PC-3 (cell line): Measurements from ENCODE around the gene LGMN. TPM values are rescaled to one million over a fixed set of nuclear protein-coding genes. Genes with fewer than 3 reads are reported as not detected.

Experiments used
- ATAC-seq: fragments of 200-7000 bp; cut with Tn5 transposase; 2 replicates; pipeline ENCODE4 v1.9.1; 2020; ENCODE audit warnings: mild to moderate bottlenecking, moderate library complexity
- BruUV-seq: library from RNA; stranded (reverse); fragments of 400-500 nt; replicated peaks from 2 replicates; lab custom pipeline; 2021; lab: Mats Ljungman, UMichigan
- CTCF ChIA-PET: fragments of 300-600 bp; sonication (Branson Sonifier 250); formaldehyde crosslinking; loops from one replicate; lab custom pipeline; 2022; ENCODE audit warnings: antibody characterized with exemption; lab: Charles Lee
- POLR2A ChIA-PET: fragments of 300-600 bp; sonication (Branson Sonifier 250); formaldehyde crosslinking; loops from one replicate; lab custom pipeline; 2022; ENCODE audit warnings: antibody characterized with exemption; ENCODE audit not compliant: unreplicated experiment; lab: Charles Lee
- DNase-seq: peaks from one replicate; pipeline ENCODE4 v3.0.0-alpha.2; 2015
- H2AFZ ChIP-seq: fragments of 300-600 bp; sonication (generic); 2 replicates; pipeline ENCODE4 v1.6.0; 2016; ENCODE audit warnings: antibody characterized with exemption, low read length
- H3F3A ChIP-seq: fragments of 300-600 bp; sonication (generic); one replicate; pipeline ENCODE4 v1.6.0; 2017; ENCODE audit warnings: antibody characterized with exemption, low read length, control low read depth, mild to moderate bottlenecking; ENCODE audit not compliant: unreplicated experiment
- H3K27ac ChIP-seq: fragments of 300-600 bp; sonication (generic); 2 replicates; pipeline ENCODE4 v1.5.1; 2016; ENCODE audit warnings: mild to moderate bottlenecking, low read length
- H3K27me3 ChIP-seq: fragments of 300-600 bp; sonication (generic); 2 replicates; pipeline ENCODE4 v1.6.1; 2016; ENCODE audit warnings: low read length, mixed read lengths
- H3K36me3 ChIP-seq: fragments of 300-600 bp; sonication (generic); 2 replicates; pipeline ENCODE4 v1.6.1; 2016; ENCODE audit warnings: low read depth, mixed run types, low read length, mixed read lengths
- H3K4me1 ChIP-seq: fragments of 300-600 bp; sonication (generic); 2 replicates; pipeline ENCODE4 v1.5.1; 2016; ENCODE audit warnings: low read length; ENCODE audit not compliant: insufficient read depth
- H3K4me2 ChIP-seq: fragments of 300-600 bp; sonication (generic); 2 replicates; pipeline ENCODE4 v1.6.0; 2016; ENCODE audit warnings: low read length
- H3K4me3 ChIP-seq: fragments of 300-600 bp; sonication (generic); 2 replicates; pipeline ENCODE4 v1.5.1; 2016; ENCODE audit warnings: mild to moderate bottlenecking, low read length, mixed read lengths
- H3K79me2 ChIP-seq: fragments of 300-600 bp; sonication (generic); 2 replicates; pipeline ENCODE4 v1.6.1; 2017; ENCODE audit warnings: low read length, mixed read lengths
- H3K9ac ChIP-seq: fragments of 300-600 bp; sonication (generic); 2 replicates; pipeline ENCODE4 v1.6.0; 2016; ENCODE audit warnings: mild to moderate bottlenecking, low read length
- H3K9me2 ChIP-seq: fragments of 300-600 bp; sonication (generic); replicated peaks from 2 replicates; pipeline ENCODE4 v1.6.1; 2016; ENCODE audit warnings: mixed run types, low read length, mixed read lengths
- H3K9me3 ChIP-seq: fragments of 300-600 bp; sonication (generic); 2 replicates; pipeline ENCODE4 v1.6.1; 2016; ENCODE audit warnings: low read length, mixed read lengths
- H4K20me1 ChIP-seq: fragments of 300-600 bp; sonication (generic); 2 replicates; pipeline ENCODE4 v1.6.1; 2016; ENCODE audit warnings: low read length, mixed read lengths
- EZH2 ChIP-seq: fragments of 300-600 bp; sonication (generic); IDR thresholded peaks from one replicate; pipeline ENCODE4 v1.6.1; 2017; ENCODE audit warnings: antibody characterized with exemption, mild to moderate bottlenecking, low read length; ENCODE audit not compliant: unreplicated experiment
- EZH2phosphoT487 ChIP-seq: fragments of 300-600 bp; sonication (generic); IDR thresholded peaks from 2 replicates; pipeline ENCODE4 v1.6.1; 2018; ENCODE audit warnings: mild to moderate bottlenecking, antibody characterized with exemption, low read length, borderline replicate concordance
- intact Hi-C: fragments of 100-400 bp; cut with micrococcal nuclease; formaldehyde crosslinking; loops from 2 replicates; pipeline ENCODE4 v1.9.0; 2023
- total RNA-seq: library from RNA; depleted of rRNA; stranded (reverse); fragments of >200 nt; gene quantifications from 2 replicates; pipeline ENCODE4 v1.2.3, GENCODE V29; 2014
- TF ChIP-seq, protein P1 (sequence below): fragments of 300-600 bp; sonication (generic); conservative IDR thresholded peaks from 2 replicates; pipeline ENCODE4 v1.5.1; 2017; ENCODE audit warnings: antibody characterized with exemption, low read depth, mild to moderate bottlenecking, low read length

LGMN gene
- total RNA-seq, 1 experiment from 2014 or later = 46.8 TPM

DNA sequence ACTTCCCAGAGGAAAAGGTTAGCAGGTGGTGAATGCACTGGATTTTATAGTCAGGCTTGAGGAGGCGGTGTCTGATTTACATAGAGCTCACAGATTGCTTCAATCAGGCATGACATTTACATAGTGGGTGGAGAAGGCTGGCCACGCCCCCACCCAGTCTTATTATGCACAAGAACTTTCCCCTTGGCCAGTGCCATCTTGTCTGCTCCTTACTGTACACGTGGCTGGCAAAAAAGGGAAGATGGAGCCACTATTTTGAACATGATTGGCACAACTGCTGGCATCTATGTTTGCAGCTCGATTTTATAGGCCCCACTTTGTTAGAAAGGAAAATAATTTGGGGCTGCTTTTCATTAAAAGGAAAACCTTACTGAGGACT is 10.9 kb upstream of the LGMN start:
- Histone ChIP-seq H3K4me2 (no peak overlapping the region), H3K27me3 (no peaks in the 10 kb centered on the region), H3K27ac (no peak overlapping the region), H3K4me1 (no peaks in the 10 kb centered on the region), H4K20me1 (no peaks in the 10 kb centered on the region), H2AFZ (no peak overlapping the region), H3K9me2 (no peaks in the 10 kb centered on the region), H3K4me3 (no peak overlapping the region), H3K9me3 (no peaks in the 10 kb centered on the region), H3F3A (no peaks in the 10 kb centered on the region), H3K9ac (no peak overlapping the region), H3K79me2 (no peaks in the 10 kb centered on the region), H3K36me3 (no peaks in the 10 kb centered on the region)
- no TSS peak for BruUV-seq
- ATAC-seq = peak; percentile 48; the same call in 1 of the 2 replicates
- intact Hi-C loops = no loop called here
- no peak for TF ChIP-seq EZH2phosphoT487
- TF ChIP-seq, protein P1, sequence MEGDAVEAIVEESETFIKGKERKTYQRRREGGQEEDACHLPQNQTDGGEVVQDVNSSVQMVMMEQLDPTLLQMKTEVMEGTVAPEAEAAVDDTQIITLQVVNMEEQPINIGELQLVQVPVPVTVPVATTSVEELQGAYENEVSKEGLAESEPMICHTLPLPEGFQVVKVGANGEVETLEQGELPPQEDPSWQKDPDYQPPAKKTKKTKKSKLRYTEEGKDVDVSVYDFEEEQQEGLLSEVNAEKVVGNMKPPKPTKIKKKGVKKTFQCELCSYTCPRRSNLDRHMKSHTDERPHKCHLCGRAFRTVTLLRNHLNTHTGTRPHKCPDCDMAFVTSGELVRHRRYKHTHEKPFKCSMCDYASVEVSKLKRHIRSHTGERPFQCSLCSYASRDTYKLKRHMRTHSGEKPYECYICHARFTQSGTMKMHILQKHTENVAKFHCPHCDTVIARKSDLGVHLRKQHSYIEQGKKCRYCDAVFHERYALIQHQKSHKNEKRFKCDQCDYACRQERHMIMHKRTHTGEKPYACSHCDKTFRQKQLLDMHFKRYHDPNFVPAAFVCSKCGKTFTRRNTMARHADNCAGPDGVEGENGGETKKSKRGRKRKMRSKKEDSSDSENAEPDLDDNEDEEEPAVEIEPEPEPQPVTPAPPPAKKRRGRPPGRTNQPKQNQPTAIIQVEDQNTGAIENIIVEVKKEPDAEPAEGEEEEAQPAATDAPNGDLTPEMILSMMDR = no peak
- TF ChIP-seq EZH2 = no peak
- CTCF ChIA-PET = no interaction called here
- POLR2A ChIA-PET = interaction anchor here (0.6 kb wide), 1 partner anchor 1322 kb away, joined by 3 read pairs; no protein-coding TSS in a partner anchor
- peak; percentile 38 for DNase-seq

DNA sequence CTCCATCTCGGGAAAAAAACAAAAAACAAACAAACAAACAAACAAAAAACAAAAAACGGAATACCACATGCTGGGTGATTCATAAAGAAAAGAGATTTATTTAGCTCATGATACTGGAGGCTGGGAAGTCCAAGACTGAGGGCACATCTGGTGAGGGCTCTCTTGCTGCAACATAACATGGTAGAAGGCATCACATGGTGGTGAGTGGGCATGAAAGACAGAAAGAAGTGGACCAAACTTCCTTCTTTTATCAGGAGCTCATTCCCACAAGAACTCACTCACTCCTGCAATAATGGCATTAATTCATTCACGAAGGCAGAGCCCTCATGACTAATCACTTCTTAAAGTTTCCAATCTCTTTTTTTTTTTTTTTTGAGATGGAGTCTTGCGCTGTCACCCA is 8.0 kb upstream of the LGMN start:
- intact Hi-C loops = no loop called here
- Histone ChIP-seq H4K20me1 (no peaks in the 10 kb centered on the region), H3K4me2 (no peak overlapping the region), H3K27ac (no peak overlapping the region), H3F3A (no peaks in the 10 kb centered on the region), H3K9ac (no peak overlapping the region), H3K4me1 (no peaks in the 10 kb centered on the region), H3K9me2 (no peaks in the 10 kb centered on the region), H3K36me3 (no peaks in the 10 kb centered on the region), H3K4me3 (no peak overlapping the region), H2AFZ (no peak overlapping the region), H3K9me3 (no peaks in the 10 kb centered on the region), H3K27me3 (no peaks in the 10 kb centered on the region), H3K79me2 (no peaks in the 10 kb centered on the region)
- TF ChIP-seq EZH2 = no peak
- TF ChIP-seq EZH2phosphoT487 = no peak
- TF ChIP-seq, protein P1 = no peak
- DNase-seq (no peak), ATAC-seq (no peak)
- no TSS peak for BruUV-seq
- CTCF ChIA-PET = no interaction called here
- POLR2A ChIA-PET = no interaction called here

DNA sequence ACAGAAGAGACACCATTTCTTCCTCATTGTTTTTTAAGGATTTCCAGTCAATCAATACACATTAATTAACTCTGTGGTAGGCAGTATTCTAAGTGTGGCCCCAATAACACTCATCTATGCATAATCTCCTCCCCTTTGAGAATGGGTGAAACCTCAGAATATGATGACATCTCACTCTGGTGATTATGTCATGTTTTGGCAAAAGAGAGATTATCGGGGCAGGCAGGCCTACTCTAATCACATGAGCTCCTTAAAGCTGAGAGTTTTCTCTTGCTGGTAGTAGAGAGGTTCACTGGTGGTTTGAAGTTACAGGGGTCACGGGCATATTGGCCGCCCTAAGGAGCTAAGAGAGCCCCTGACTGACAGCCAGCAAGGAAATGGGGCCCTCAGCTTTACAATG is 7.1 kb upstream of the LGMN start:
- Histone ChIP-seq H3K4me1 (no peaks in the 10 kb centered on the region), H3K79me2 (no peaks in the 10 kb centered on the region), H3K27ac (no peak overlapping the region), H2AFZ (no peak overlapping the region), H3K36me3 (no peaks in the 10 kb centered on the region), H3K9me3 (no peaks in the 10 kb centered on the region), H3K9ac (no peak overlapping the region), H4K20me1 (no peaks in the 10 kb centered on the region), H3K9me2 (no peaks in the 10 kb centered on the region), H3K4me3 (no peak overlapping the region), H3K4me2 (no peak overlapping the region), H3F3A (no peaks in the 10 kb centered on the region), H3K27me3 (no peaks in the 10 kb centered on the region)
- ATAC-seq (no peak), DNase-seq (no peak)
- intact Hi-C loops = no loop called here
- TF ChIP-seq, protein P1 = no peak
- no peak for TF ChIP-seq EZH2phosphoT487
- no peak for TF ChIP-seq EZH2
- no TSS peak for BruUV-seq
- POLR2A ChIA-PET = no interaction called here
- CTCF ChIA-PET = no interaction called here
